Esophagus muscularis mucosa (tissue), 4 donors: ENCODE measurements around the gene COL9A2.

Source experiments
- EP300 ChIP-seq: sonication (generic); formaldehyde crosslinking; IDR thresholded peaks from one replicate; pipeline ENCODE4 v1.6.1; 2017; ENCODE audit warnings: antibody characterized with exemption
- POLR2A ChIP-seq: fragments of 450-650 bp; IDR thresholded peaks from one replicate; pipeline ENCODE4 v1.6.1; 2017; ENCODE audit warnings: antibody characterized with exemption, moderate library complexity, mild to moderate bottlenecking, low read depth
- POLR2AphosphoS5 ChIP-seq, 2 donors: sonication (generic); formaldehyde crosslinking; IDR thresholded peaks; one replicate each; pipeline ENCODE4 v1.6.1; 2017; ENCODE audit warnings: antibody characterized with exemption in 2 of 2
- TF ChIP-seq, protein P1 (sequence below), 3 experiments: fragments of 200-600 bp in 2 of 3; fragments of 450-650 bp in 1 of 3; sonication (generic) in 2 of 3; IDR thresholded peaks; one replicate each; pipeline ENCODE4 v1.5.1; 2017 to 2019; ENCODE audit warnings: antibody characterized with exemption in 3 of 3, mild to moderate bottlenecking in 2 of 3, moderate library complexity in 1 of 3

DNA sequence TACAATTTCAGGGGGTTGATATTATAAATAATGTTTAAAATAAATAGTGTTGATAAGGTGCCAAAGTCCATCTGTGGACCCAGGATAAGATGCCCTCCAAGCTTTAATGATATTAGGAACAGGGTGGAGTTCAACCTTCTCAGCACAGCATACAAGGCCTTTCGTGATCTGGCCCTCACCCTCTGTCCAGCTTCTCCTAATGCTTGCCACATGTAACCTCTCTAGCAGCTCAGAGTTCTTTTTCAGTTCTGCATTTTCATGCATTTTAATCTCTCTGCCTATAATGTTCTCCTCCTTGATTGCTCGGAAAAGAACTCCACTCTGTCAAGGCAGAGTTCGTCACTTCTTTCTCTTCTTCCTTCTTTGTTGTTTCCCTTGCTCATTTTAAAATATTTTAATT, 35.0 kb upstream of the COL9A2 start:
- TF ChIP-seq POLR2A = no peak
- TF ChIP-seq, protein P1, sequence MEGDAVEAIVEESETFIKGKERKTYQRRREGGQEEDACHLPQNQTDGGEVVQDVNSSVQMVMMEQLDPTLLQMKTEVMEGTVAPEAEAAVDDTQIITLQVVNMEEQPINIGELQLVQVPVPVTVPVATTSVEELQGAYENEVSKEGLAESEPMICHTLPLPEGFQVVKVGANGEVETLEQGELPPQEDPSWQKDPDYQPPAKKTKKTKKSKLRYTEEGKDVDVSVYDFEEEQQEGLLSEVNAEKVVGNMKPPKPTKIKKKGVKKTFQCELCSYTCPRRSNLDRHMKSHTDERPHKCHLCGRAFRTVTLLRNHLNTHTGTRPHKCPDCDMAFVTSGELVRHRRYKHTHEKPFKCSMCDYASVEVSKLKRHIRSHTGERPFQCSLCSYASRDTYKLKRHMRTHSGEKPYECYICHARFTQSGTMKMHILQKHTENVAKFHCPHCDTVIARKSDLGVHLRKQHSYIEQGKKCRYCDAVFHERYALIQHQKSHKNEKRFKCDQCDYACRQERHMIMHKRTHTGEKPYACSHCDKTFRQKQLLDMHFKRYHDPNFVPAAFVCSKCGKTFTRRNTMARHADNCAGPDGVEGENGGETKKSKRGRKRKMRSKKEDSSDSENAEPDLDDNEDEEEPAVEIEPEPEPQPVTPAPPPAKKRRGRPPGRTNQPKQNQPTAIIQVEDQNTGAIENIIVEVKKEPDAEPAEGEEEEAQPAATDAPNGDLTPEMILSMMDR (IDR thresholded peaks at IDR 0.05) = no peak
- TF ChIP-seq POLR2AphosphoS5 (IDR thresholded peaks at IDR 0.05) = no peak
- no peak for TF ChIP-seq EP300
